ENCODE data around the gene NLRP14. TPM values are rescaled to one million over a fixed set of nuclear protein-coding genes. Genes with fewer than 3 reads are reported as not detected.

NLRP14 gene
- total and polyA plus RNA-seq, 2 of the 8 experiments (the other 6 are each of a cell fraction or from before 2014, with no cell fraction given): 0.05 TPM; not detected in 1

GRCh38 chr11:7080900-7081299 lies 60.6 kb downstream of the NLRP14 start (continued):
- TF ChIP-seq E2F6 (IDR thresholded peaks at IDR 0.05): no peak
- TF ChIP-seq TCF12 (IDR thresholded peaks at IDR 0.05; ENCODE audit: low read depth, low read length): no peak
- no peak for TF ChIP-seq TEAD4 (IDR thresholded peaks at IDR 0.05; ENCODE audit: low read depth, low read length)
- TF ChIP-seq POLR2A (IDR thresholded peaks at IDR 0.05; ENCODE audit: control extremely low read depth in 1 of 2, low read depth in 2 of 2, low read length in 2 of 2): no peak
- TF ChIP-seq GABPA (IDR thresholded peaks at IDR 0.05; ENCODE audit: borderline replicate concordance, insufficient read depth, low read length): no peak
- no peak for TF ChIP-seq SAP30 (IDR thresholded peaks at IDR 0.05; ENCODE audit: insufficient read depth, insufficient replicate concordance, low read length)
- no peak for TF ChIP-seq JUN (IDR thresholded peaks at IDR 0.05; ENCODE audit: low read depth, low read length)
